ENCODE measurements around the gene PLEKHJ1. TPM values are rescaled to one million over a fixed set of nuclear protein-coding genes. Genes with fewer than 3 reads are reported as not detected.
"Not testable (repeated sequence)": the region's sequence is repeated elsewhere in the genome, so short reads cannot be mapped to it uniquely, and the experiment has no call there.

Gene PLEKHJ1, protein sequence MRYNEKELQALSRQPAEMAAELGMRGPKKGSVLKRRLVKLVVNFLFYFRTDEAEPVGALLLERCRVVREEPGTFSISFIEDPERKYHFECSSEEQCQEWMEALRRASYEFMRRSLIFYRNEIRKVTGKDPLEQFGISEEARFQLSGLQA
- 10 to 100 TPM; 45.2 to 45.7 TPM for total RNA-seq
- long read RNA-seq, transcript PLEKHJ1-201 (6 exons, 1,206 nt) = major isoform, 64 of 70 reads
- long read RNA-seq, partial matches to known transcripts = 1 of 70 reads
- long read RNA-seq, other reads (novel, unspliced or antisense) = 1 of 70 reads

DNA sequence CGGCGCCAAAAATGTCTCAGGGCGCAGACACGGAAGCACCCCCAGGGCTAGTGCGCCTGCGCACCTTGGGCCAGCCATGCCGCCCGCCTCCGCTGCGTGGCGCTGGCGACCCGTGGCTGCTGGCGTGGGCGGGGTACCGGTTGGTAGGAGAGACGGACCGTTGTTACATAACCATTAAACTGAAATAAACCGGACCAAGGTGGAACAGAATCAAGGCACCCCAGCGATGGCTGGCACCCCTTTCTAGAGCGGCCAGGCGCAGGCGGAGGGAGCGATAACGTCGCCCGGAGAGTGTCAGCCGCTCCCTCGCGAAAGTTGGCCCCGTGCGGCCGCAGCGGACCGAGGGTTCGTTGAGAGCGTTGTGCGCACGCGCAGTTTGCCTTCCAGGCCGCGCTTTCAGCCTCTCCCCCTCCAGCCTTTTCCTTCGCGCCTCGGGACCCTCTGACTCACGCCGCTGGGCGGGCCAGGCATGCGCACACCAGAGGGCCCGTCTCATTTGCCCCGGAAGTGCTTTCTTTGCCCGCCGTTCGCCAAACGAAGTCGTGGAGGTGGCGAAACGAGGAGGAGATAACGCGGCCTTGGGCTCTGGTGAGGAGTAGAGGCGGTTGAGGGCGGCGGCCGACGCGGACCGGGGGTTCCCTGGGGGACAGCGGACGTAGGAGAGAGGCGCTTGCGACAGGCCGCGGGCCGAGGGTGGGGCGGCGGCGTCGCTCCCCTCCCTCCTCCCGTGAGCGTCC is at the start of gene PLEKHJ1, which contains the start of gene SF3A2:
Gene PLEKHJ1 (minus strand): TSS at position 16 of the 737 bp plus-strand sequence. CDS start 81 bp downstream, outside the sequence.
Gene SF3A2 (plus strand): TSS at position 511 of the 737 bp plus-strand sequence. CDS start 6,595 bp downstream, outside the sequence.
- DNase-seq = peak; percentile 97
- intact Hi-C loops (cut with DNase I) = loop anchor here (5.0 to 10.0 kb wide), 2 partner anchors 36 to 82 kb away; partner anchors contain the start of gene AP3D1 (in 2 of the 2)
- peak; percentile 92 to 93 for ATAC-seq

DNA sequence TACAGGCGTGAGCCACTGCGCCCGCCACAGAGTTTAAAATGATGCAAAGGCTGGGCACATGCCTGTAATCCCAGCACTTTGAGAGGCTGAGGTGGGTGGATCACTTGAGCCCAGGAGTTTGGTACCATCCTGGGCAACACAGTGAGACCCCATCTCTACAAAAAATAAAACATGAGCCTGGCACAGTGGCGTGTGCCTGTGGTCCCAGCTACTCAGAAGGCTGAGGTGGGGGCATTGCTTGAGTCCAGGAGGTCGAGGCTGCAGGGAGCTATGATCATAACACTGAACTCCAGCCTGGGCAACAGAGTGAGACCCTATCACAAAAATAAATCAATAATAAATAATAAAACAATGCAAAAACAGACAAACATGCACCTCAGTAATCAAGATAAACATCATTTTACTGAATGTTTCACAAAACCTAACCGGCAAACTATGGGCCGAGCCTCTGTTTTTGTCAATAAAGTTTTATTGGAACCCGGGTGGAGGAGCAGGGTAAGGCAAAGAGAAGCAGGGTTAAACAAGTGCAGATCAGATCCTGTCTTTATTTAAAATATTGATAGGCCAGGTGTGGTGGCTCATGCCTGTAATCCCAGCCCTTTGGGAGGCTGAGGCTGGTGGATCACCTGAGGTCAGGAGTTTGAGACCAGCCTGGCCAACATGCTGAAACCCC is 47.8 kb upstream of the PLEKHJ1 start:
- ATAC-seq (no peak), DNase-seq (no peak)
- intact Hi-C loops (cut with DNase I) = no loop called here

DNA sequence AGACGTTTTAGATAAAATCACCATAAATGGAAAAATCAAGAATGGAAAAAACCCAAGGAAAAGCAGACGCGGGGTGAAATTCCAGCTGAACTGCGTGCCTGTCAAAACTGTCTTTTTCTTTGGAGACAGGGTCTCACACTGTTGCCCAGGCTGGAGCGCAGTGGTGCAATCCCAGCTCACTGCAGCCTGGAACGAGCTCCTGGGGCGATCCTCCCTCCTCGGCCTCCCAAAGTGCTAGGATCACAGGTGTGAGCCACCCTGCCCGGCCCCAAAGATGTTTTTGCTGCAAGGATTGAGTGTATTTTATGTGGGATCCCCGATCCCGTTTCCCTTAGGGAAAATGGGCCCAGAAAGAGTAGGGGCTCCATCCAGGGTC is 46.7 kb upstream of the PLEKHJ1 start:
- intact Hi-C loops (cut with DNase I) = no loop called here
- DNase-seq (no peak), ATAC-seq (no peak)

DNA sequence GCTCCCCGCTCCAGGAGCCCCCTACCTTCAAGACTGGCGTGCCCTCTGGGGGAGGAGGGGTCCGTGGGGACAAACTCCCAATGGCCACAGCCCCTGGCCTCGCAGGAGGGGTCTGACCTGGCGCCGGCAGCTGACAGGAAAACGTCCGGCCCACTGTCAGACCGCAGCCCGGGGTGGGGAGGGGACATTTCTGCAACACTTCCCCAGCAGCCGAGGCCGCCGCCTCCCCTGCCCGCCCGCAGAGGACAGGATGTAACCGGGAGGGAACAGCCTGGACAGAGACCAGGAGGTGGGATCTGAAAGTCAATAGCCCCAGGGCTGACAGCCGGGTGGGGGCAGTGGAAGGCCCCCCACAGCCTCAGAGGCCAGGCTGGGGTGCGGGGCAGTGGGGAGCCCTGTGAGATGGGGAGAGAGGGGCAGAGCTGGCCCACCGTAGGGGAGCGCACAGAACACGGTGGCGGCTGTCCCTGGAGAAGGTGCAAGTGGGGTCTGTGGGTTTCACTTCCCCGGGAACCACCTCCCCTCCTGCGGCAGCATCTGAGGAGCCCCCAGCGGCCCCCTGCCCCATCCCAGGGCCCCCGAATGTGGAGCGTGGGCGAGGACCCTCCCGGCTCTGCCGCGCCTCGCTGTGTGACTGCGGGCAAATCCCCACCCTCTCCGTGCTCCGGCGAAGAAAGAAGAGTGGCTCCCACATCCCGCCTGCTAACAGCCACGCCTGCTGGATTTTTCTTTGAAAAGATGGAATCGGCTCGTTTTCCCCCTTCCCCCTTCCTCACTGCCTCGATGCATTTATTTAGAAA is 46.1 kb upstream of the PLEKHJ1 start, which contains the start of gene PEAK3:
Gene PEAK3 (minus strand): TSS at position 114 of the 800 bp plus-strand sequence. CDS start 1,244 bp downstream, outside the sequence.
- intact Hi-C loops (cut with DNase I) = no loop called here
- DNase-seq (peak; percentile 86), ATAC-seq (peak; percentile 88 to 90)

- DNase-seq; intact Hi-C loops (cut with DNase I): not testable (repeated sequence)
- ATAC-seq = peak; percentile 3 to 10
These were observed 45.3 kb upstream of the PLEKHJ1 start for GRCh38 chr19:2281265-2282061.

GRCh38 chr19:2280633-2281264 is 44.6 kb upstream of the PLEKHJ1 start:
- intact Hi-C loops (cut with DNase I) = no loop called here
- ATAC-seq = no peak
- no peak for DNase-seq

DNA sequence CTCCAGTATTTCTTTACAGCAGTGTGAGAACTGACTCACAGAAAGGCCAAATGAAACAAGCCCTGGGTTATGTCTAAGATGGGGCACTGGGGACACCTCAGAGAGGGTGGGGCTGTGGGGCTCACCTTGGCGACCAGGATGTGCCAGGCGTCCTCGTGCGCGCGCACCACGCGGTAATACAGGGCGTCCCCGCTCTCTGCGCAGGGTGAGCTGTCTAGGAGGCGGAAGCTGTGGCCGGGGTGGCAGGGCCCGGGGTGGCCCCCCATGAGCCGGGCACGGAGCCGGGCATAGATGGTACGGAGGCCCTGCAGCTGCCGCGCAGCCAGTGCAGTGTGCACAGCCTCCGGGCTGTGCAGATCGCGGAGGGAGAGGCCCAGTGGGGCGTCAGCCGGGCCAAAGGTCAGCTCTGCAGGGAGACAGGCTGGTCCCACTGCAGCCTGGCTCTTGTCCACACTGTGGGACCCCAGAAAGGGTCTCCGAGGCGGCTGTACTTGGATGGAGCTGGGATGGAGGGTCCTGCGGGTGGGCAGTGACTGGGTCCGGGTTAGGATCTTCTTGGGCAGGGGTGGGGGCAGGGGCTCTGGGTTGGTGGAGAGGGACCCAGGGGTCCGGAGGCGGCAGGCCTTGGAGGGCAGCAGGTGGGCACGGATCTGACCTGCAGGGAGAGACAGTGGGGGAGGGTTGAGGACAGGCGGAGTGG is 42.5 kb upstream of the PLEKHJ1 start:
- DNase-seq (no peak), ATAC-seq (no peak)
- intact Hi-C loops (cut with DNase I) = loop anchor here in 1 of 2 donors (5.0 kb wide), 1 partner anchor 109 kb away; no protein-coding TSS in a partner anchor

- no peak for ATAC-seq
- no peak for DNase-seq
- intact Hi-C loops (cut with DNase I) = loop anchor here in 1 of 2 donors (5.0 kb wide), 1 partner anchor 110 kb away; no protein-coding TSS in a partner anchor
These were observed 41.0 kb upstream of the PLEKHJ1 start for GRCh38 chr19:2277138-2277537.

DNA sequence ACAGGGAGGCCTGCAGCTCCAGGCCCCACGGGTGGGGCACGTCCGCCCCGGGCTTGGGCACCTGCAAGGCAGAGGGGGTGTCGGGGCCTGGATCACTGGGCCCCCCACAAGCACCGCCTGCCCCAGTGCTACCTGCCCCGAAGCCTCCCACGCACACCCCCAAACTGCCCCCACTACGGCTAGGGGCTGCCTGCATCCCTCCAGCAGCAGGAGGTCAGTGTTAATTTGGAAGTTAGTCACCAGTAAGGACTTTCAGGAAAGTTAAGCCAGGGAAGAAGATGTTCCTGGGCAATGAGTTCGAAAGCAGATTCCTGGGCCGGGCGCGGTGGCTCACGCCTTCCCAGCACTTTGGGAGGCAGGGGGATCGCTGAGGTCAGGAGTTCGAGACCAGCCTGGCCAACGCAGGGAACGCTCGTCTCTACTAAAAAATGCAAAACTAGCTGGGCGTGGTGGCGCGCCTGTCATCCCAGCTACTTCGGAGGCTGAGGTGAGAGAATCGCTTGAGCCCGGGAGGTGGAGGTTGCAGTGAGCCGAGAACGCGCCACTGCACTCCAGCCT is 40.4 kb upstream of the PLEKHJ1 start:
- intact Hi-C loops (cut with DNase I) = loop anchor here in 1 of 2 donors (5.0 kb wide), 1 partner anchor 111 kb away; no protein-coding TSS in a partner anchor
- DNase-seq (no peak), ATAC-seq (no peak)

DNA sequence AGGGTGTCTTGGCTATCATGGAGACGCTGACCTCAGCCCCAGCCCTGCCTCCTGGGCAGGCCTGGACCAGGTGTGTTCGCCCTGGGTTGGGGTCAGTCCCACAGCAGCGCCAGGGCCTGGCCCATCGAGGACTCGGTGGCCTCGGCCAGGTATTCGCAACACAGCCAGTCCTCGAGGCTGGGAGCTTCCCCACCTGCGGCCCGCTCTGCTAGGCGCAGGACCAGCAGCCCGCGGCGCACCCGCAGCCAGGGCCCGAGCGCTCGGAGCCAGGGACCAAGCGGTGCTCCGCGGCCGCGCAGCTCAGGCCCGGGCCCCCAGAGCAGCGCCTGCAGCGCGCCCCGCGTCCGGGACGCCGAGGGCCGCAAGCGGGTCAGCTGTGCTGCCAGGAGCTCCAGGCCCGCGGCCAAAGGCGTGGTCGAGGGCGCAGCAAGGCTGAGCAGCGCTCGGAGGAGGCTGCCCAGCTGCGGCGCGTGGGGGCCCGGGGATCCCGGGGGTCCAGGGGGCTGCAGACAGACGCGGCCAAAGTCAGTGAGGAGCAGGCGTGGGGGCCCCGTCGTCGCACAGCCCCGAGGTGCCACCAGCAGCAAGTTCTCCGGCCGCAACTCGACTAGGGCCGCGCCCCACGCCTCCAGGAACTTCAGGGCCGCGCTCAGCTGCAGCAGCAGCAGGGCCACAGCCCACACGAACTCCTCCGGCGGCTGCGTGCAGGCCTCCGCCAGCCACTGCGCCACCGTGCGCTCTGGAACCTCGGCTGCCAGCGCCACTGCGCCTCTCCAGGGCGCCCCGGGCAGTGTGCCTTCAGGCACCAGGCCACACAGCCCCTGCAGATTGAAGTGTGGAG is 39.7 kb upstream of the PLEKHJ1 start:
- ATAC-seq (peak; percentile 10 to 31), DNase-seq (peak; percentile 62)
- intact Hi-C loops (cut with DNase I) = loop anchor here in 1 of 2 donors (2.0 to 5.0 kb wide), 2 partner anchors 111 to 119 kb away; no protein-coding TSS in a partner anchor

DNA sequence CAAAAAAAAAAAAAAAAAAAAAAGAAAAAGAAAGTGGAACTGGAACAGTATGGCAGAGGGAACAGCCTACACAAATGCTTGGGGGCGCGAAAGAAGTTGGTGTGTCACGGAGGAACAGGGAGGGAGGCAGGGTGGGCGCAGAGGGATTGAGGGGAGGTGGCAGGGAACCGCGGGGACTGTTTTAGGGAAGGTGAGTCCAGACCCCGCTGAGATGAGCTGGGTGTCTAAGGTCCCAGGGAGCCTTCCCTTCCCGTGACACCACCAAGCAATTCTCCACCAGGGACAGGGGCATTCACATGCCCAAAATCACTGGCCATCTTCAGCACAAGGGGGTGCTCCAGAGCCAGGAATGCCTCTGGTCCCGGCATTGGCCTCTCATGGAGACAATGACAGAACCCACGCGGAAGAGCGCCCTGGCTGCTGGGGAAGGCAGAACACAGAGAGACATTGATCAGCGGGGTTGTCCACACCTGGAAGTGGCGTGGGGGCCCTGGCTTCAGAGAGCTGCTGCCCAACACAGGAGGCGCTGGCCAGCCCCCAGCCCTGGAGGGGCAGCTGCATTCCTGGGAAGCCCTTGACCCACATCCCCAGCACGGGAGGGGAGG is 38.9 kb upstream of the PLEKHJ1 start:
- peak; percentile 77 for DNase-seq
- peak; percentile 8 to 16 for ATAC-seq
- intact Hi-C loops (cut with DNase I) = loop anchor here in 1 of 2 donors (2.0 to 5.0 kb wide), 4 partner anchors 38 to 118 kb away; partner anchors contain the start of genes PLEKHJ1 and SF3A2

GRCh38 chr19:2274185-2274711 is 38.1 kb upstream of the PLEKHJ1 start:
- DNase-seq (no peak), ATAC-seq (no peak)
- intact Hi-C loops (cut with DNase I) = loop anchor here in 1 of 2 donors (2.0 to 5.0 kb wide), 3 partner anchors 37 to 117 kb away; partner anchors contain the start of genes PLEKHJ1 and SF3A2

DNA sequence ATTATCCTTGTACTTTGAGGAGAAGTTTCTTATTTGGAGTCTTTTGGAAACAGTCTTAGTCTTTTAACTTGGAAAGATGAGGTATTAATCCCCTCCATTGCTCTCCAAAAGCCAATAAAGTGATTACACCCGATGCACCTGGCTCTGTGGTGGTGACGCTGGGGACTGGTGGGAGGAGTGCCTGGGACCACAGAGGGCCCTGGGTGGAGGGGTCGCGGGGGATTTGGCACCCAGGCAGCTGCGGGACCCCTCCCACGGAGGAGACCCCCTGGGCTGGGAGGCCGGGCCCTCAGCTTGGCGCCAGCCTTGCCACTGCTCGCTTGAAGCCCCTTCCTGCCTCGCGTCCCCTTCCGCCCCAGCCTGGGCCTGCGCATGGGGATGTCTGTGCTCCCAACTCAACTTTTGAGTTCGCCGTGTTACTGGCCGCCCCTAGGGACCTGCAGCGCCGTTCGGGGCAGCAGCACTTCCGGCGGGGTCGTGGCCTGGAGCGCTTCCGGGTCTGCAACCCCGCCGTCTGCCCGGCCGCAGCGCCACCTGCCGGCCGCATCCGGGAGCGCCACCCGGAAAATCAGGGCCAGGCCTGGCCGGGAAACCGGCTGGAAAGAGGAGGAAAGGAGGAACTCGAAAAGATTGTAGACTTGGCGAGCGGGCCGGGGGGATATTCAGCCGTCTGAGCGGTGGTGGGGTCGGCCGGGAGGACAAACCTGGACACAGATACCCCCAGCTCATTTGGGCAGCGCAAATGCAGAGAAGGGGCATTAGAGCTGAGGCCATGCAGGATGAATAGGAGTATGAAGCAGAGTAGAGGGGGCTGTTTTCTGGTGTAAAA is 37.4 kb upstream of the PLEKHJ1 start:
- DNase-seq = peak; percentile 83
- peak; percentile 3 to 12 for ATAC-seq
- intact Hi-C loops (cut with DNase I) = loop anchor here in 1 of 2 donors (2.0 to 5.0 kb wide), 3 partner anchors 36 to 117 kb away; partner anchors contain the start of genes PLEKHJ1 and SF3A2
